ENCODE data around the gene ALDH2. TPM values are rescaled to one million over a fixed set of nuclear protein-coding genes. Genes with fewer than 3 reads are reported as not detected.
"Not testable (repeated sequence)": the region's sequence is repeated elsewhere in the genome, so short reads cannot be mapped to it uniquely, and the experiment has no call there.

ALDH2 gene
- total RNA-seq, 2 donors from 2014 or later: not detected

GRCh38 chr12:111749391-111749790, 17.3 kb upstream of the ALDH2 start:
- no peak overlapping the region for H3K27ac Mint-ChIP-seq
- no peaks in the 10 kb centered on the region for H3K36me3 Mint-ChIP-seq
- H3K4me1 Mint-ChIP-seq (ENCODE audit: low read depth in 2 of 2): no peaks in the 10 kb centered on the region

GRCh38 chr12:111753144-111753881, 13.4 kb upstream of the ALDH2 start:
- DNase-seq (ENCODE audit: low spot score) (no peak), ATAC-seq (peak in 1 of 2 donors; percentile 36)
- Mint-ChIP-seq H3K36me3 (no peaks in the 10 kb centered on the region), H3K4me1 (ENCODE audit: low read depth in 2 of 2) (no peaks in the 10 kb centered on the region), H3K4me3 (no peak overlapping the region), H3K27me3 (no peaks in the 10 kb centered on the region), H3K9me3 (no peaks in the 10 kb centered on the region), H3K27ac (no peak overlapping the region)

More at GRCh38 chr12:111749391-111749790, 17.3 kb upstream of the ALDH2 start:
- Mint-ChIP-seq H3K27me3 (no peaks in the 10 kb centered on the region), H3K9me3 (no peaks in the 10 kb centered on the region), H3K4me3 (no peak overlapping the region)
- ATAC-seq (no peak), DNase-seq (ENCODE audit: low spot score) (no peak)

- no peaks in the 10 kb centered on the region for H3K4me1 Mint-ChIP-seq (ENCODE audit: low read depth in 2 of 2)
- H3K9me3 Mint-ChIP-seq: no peaks in the 10 kb centered on the region
- no peak overlapping the region for H3K4me3 Mint-ChIP-seq
- no peaks in the 10 kb centered on the region for H3K27me3 Mint-ChIP-seq
- DNase-seq (ENCODE audit: low spot score): no peak
- ATAC-seq: no peak
- H3K27ac Mint-ChIP-seq: no peak overlapping the region
- no peaks in the 10 kb centered on the region for H3K36me3 Mint-ChIP-seq
Observed at GRCh38 chr12:111754671-111755070, 12.1 kb upstream of the ALDH2 start.

- ATAC-seq (no peak), DNase-seq (ENCODE audit: low spot score) (no peak)
- H3K9me3 Mint-ChIP-seq: no peaks in the 10 kb centered on the region
- H3K4me3 Mint-ChIP-seq: no peak overlapping the region
- H3K4me1 Mint-ChIP-seq (ENCODE audit: low read depth in 2 of 2): no peaks in the 10 kb centered on the region
- H3K27me3 Mint-ChIP-seq: no peaks in the 10 kb centered on the region
- no peaks in the 10 kb centered on the region for H3K36me3 Mint-ChIP-seq
- no peak overlapping the region for H3K27ac Mint-ChIP-seq
Observed at GRCh38 chr12:111756196-111756595, 10.5 kb upstream of the ALDH2 start.

- Mint-ChIP-seq H3K27ac (no peak overlapping the region), H3K4me1 (ENCODE audit: low read depth in 2 of 2) (no peaks in the 10 kb centered on the region), H3K9me3 (no peaks in the 10 kb centered on the region), H3K4me3 (no peak overlapping the region), H3K27me3 (peaks cover 1 to 2% of the 10 kb centered on the region in 2 donors), H3K36me3 (no peaks in the 10 kb centered on the region)
- no peak for ATAC-seq
- no peak for DNase-seq (ENCODE audit: low spot score)
Observed at GRCh38 chr12:111756681-111757080, 10.1 kb upstream of the ALDH2 start.

- Mint-ChIP-seq H3K4me1 (ENCODE audit: low read depth in 2 of 2) (no peaks in the 10 kb centered on the region), H3K27me3 (peaks cover 7 to 10% of the 10 kb centered on the region in 2 donors), H3K36me3 (no peaks in the 10 kb centered on the region), H3K9me3 (no peaks in the 10 kb centered on the region), H3K27ac (no peak overlapping the region), H3K4me3 (no peak overlapping the region)
- no peak for DNase-seq (ENCODE audit: low spot score)
- ATAC-seq: no peak
Observed at GRCh38 chr12:111757361-111758119, 9.2 kb upstream of the ALDH2 start.

GRCh38 chr12:111758120-111758561, 8.6 kb upstream of the ALDH2 start:
- DNase-seq (ENCODE audit: low spot score) (no peak), ATAC-seq (no peak)
- Mint-ChIP-seq H3K9me3 (no peaks in the 10 kb centered on the region), H3K27ac (no peak overlapping the region), H3K36me3 (no peaks in the 10 kb centered on the region), H3K27me3 (peaks cover 11 to 16% of the 10 kb centered on the region in 2 donors), H3K4me1 (ENCODE audit: low read depth in 2 of 2) (no peaks in the 10 kb centered on the region), H3K4me3 (no peak overlapping the region)

- ATAC-seq: no peak
- Mint-ChIP-seq H3K9me3 (no peaks in the 10 kb centered on the region), H3K36me3 (no peaks in the 10 kb centered on the region), H3K27me3 (peaks cover 20 to 27% of the 10 kb centered on the region in 2 donors), H3K4me1 (ENCODE audit: low read depth in 2 of 2) (no peaks in the 10 kb centered on the region), H3K4me3 (no peak overlapping the region), H3K27ac (no peak overlapping the region)
- peak; percentile 13 for DNase-seq (ENCODE audit: low spot score)
Observed at GRCh38 chr12:111759271-111759670, 7.5 kb upstream of the ALDH2 start.

- ATAC-seq (no peak), DNase-seq (ENCODE audit: low spot score) (no peak)
- H3K36me3 Mint-ChIP-seq: no peaks in the 10 kb centered on the region
- no peak overlapping the region for H3K4me3 Mint-ChIP-seq
- H3K27ac Mint-ChIP-seq: no peak overlapping the region
- peaks cover 22 to 31% of the 10 kb centered on the region in 2 donors for H3K27me3 Mint-ChIP-seq
- no peaks in the 10 kb centered on the region for H3K4me1 Mint-ChIP-seq (ENCODE audit: low read depth in 2 of 2)
- H3K9me3 Mint-ChIP-seq: no peaks in the 10 kb centered on the region
Observed at GRCh38 chr12:111759991-111760390, 6.7 kb upstream of the ALDH2 start.

GRCh38 chr12:111761099-111761498, 5.6 kb upstream of the ALDH2 start:
- Mint-ChIP-seq H3K9me3 (no peaks in the 10 kb centered on the region), H3K27me3 (peaks cover 22 to 34% of the 10 kb centered on the region in 2 donors), H3K4me3 (no peak overlapping the region), H3K36me3 (no peaks in the 10 kb centered on the region), H3K4me1 (ENCODE audit: low read depth in 2 of 2) (peaks cover under 1 to 1% of the 10 kb centered on the region in 2 donors), H3K27ac (no peak overlapping the region)
- no peak for ATAC-seq
- no peak for DNase-seq (ENCODE audit: low spot score)

- ATAC-seq (no peak), DNase-seq (ENCODE audit: low spot score) (no peak)
- peaks cover 5 to 6% of the 10 kb centered on the region in 2 donors for H3K4me1 Mint-ChIP-seq (ENCODE audit: low read depth in 2 of 2)
- H3K36me3 Mint-ChIP-seq: no peaks in the 10 kb centered on the region
- no peak overlapping the region for H3K27ac Mint-ChIP-seq
- H3K4me3 Mint-ChIP-seq: no peak overlapping the region
- H3K9me3 Mint-ChIP-seq: no peaks in the 10 kb centered on the region
- peaks cover 26 to 39% of the 10 kb centered on the region in 2 donors for H3K27me3 Mint-ChIP-seq
Observed at GRCh38 chr12:111761706-111762105, 5.0 kb upstream of the ALDH2 start.

GRCh38 chr12:111763552-111763951, 3.2 kb upstream of the ALDH2 start:
- not testable (repeated sequence) for DNase-seq (ENCODE audit: low spot score); H3K4me3 Mint-ChIP-seq; ATAC-seq; H3K27ac Mint-ChIP-seq; H3K9me3 Mint-ChIP-seq; H3K36me3 Mint-ChIP-seq
- Mint-ChIP-seq H3K4me1 (ENCODE audit: low read depth in 2 of 2) (peaks cover 11 to 16% of the 10 kb centered on the region in 2 donors), H3K27me3 (peaks cover 37 to 51% of the 10 kb centered on the region in 2 donors)

- H3K4me3 Mint-ChIP-seq: peak overlapping the region; percentile 30
- peaks cover 39 to 51% of the 10 kb centered on the region in 2 donors for H3K27me3 Mint-ChIP-seq
Observed at GRCh38 chr12:111764120-111764821, 2.5 kb upstream of the ALDH2 start.

More at GRCh38 chr12:111764120-111764821, 2.5 kb upstream of the ALDH2 start:
- H3K4me1 Mint-ChIP-seq (ENCODE audit: low read depth in 2 of 2): peaks cover 11 to 16% of the 10 kb centered on the region in 2 donors
- no peak for ATAC-seq
- no peak overlapping the region for H3K27ac Mint-ChIP-seq
- H3K36me3 Mint-ChIP-seq: no peaks in the 10 kb centered on the region
- no peak for DNase-seq (ENCODE audit: low spot score)
- H3K9me3 Mint-ChIP-seq: no peaks in the 10 kb centered on the region

Measured in natural killer cell treated with Interleukin-12 subunit alpha and Interleukin-12 subunit beta and Interleukin-15 and Interleukin-18, amount 100 ng/mL, for 72 hours (primary cell).